Measurements from ENCODE around the gene RBP4. TPM values are rescaled to one million over a fixed set of nuclear protein-coding genes. Genes with fewer than 3 reads are reported as not detected.

RBP4 gene
- total and polyA plus RNA-seq, 9 of the 15 experiments (the other 6 are each of a cell fraction or from before 2014, with no cell fraction given), result 0.91 TPM; not detected in 8

GRCh38 chr10:93615576-93616235, 14.7 kb upstream of the RBP4 start:
- H3K4me2 ChIP-seq (ENCODE audit: insufficient read depth, low read length), result no peak overlapping the region
- H3K27ac ChIP-seq (ENCODE audit: extremely low read depth, low read depth, low read length), result no peak overlapping the region
- peaks cover 2 to 9% of the 10 kb centered on the region in 2 experiments; a peak in 3 of 5 replicates for H3K27me3 ChIP-seq (ENCODE audit: control insufficient read depth in 2 of 2, insufficient read depth in 2 of 2, low read length in 2 of 2)
- no peaks in the 10 kb centered on the region for H3K36me3 ChIP-seq (ENCODE audit: control insufficient read depth, insufficient read depth, low read length)
- ATAC-seq, result no peak
- ChIA-PET CTCF (ENCODE audit: low intra/inter-chr PET ratio) (no interaction called here), POLR2A (interaction anchor here (0.6 kb wide), 1 partner anchor 597 kb away, joined by 3 read pairs; no protein-coding TSS in a partner anchor)
- H2AFZ ChIP-seq (ENCODE audit: low read depth, low read length), result no peak overlapping the region
- no peaks in the 10 kb centered on the region for H3K9me1 ChIP-seq (ENCODE audit: control insufficient read depth, insufficient read depth, low read length)
- H3K79me2 ChIP-seq (ENCODE audit: control insufficient read depth, insufficient read depth, low read length), result no peaks in the 10 kb centered on the region
- WGBS (ENCODE audit: insufficient coverage, low coverage, missing lambda C conversion rate), result 3% methylated on average over 9 of the region's 9 CpGs
- H3K4me3 ChIP-seq, result no peak overlapping the region
- intact Hi-C loops (cut with micrococcal nuclease) (no loop called here), in situ Hi-C loops (cut with MboI) (no loop called here)
- H3K4me1 ChIP-seq (replicated peaks in 1 of 2; ENCODE audit: control insufficient read depth in 2 of 2, insufficient read depth in 2 of 2, low read length in 2 of 2), result no peaks in the 10 kb centered on the region
- DNase-seq (ENCODE audit: extremely low read depth in 1 of 4, low spot score in 3 of 4), result no peak
- no peaks in the 10 kb centered on the region for H3K9me3 ChIP-seq (replicated peaks; ENCODE audit: control insufficient read depth, insufficient read depth, low read depth, low read length)
- TF ChIP-seq FOXP4 (CRISPR knock-in tag; IDR thresholded peaks at IDR 0.05; ENCODE audit: borderline replicate concordance) (no peak), CCNT2 (IDR thresholded peaks at IDR 0.05; ENCODE audit: borderline replicate concordance, extremely low read depth, insufficient read length, low read depth, low read length) (no peak), TAF9B (IDR thresholded peaks at IDR 0.05; ENCODE audit: partially characterized antibody) (no peak), NCOA1 (IDR thresholded peaks at IDR 0.05; ENCODE audit: low read depth) (no peak)
- H3K9ac ChIP-seq (ENCODE audit: insufficient read depth in 1 of 2, low read depth in 2 of 2, low read length in 2 of 2), result no peak overlapping the region
- FAIRE-seq, result no peak
- no TSS peak for BruUV-seq (replicated peaks)
- no peaks in the 10 kb centered on the region for H4K20me1 ChIP-seq (replicated peaks; ENCODE audit: control insufficient read depth, insufficient read depth, low read length)
